ENCODE measurements around the gene RREB1. TPM values are rescaled to one million over a fixed set of nuclear protein-coding genes. Genes with fewer than 3 reads are reported as not detected.
"Not testable (repeated sequence)": the region's sequence is repeated elsewhere in the genome, so short reads cannot be mapped to it uniquely, and the experiment has no call there.

Gene RREB1
- polyA plus RNA-seq, 4 donors = 6.5 to 38.3 (median 11.5) TPM

DNA sequence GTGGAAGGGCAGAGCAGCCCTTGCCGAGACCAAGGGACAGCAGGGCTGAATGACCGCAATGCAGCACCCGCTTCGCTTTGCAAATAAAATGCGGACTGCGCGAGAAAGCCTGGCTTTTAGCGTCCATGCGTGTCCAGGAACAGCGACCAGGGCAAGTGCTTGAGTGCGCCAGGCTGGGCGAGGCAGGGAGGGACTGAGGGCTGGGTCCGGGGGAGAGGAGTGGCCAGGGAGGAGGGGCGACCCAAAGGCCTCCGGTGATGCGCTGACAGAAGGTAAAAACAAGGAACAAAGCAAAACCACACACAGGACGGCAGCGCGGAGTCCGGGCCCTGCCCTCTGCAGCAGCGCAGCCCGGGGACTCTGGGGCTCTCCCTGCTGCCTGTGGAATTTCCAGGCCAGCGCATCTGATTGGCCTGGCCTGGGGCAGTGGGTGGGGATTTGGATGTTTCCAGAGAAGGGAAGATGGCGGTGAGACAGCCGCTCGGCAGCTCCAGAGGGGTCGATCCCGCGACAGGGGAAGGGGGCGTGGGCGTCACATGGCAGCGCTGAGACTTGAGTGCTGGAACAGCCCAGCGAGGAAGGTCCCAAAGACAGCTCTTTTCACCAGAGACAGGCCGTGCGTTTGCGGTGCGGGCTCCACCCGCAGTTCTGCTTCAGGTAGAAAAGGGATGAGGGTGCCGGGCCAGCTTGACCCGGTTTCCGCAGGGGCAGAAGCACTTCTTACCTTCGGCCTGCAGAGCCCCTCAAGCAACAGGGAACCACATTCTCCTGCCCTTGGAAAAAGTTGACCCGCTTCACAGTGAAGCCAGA is 153.5 kb downstream of the RREB1 start:
- H3K9me3 ChIP-seq (ENCODE audit: control insufficient read depth in 2 of 2, insufficient read depth in 1 of 2, low read depth in 1 of 2, low read length in 1 of 2) = peaks cover 0 to 14% of the 10 kb centered on the region in 2 donors
- peak overlapping the region; percentile 4 to 82 (median 80) for H3K27ac ChIP-seq (ENCODE audit: low read depth in 1 of 3, low read length in 2 of 3)
- WGBS, 3 donors = 3 to 4% (median 4%) methylated on average over 43 of the region's 43 CpGs
- peaks cover 0 to 11% (median 0%) of the 10 kb centered on the region in 3 donors for H3K4me1 ChIP-seq (ENCODE audit: control insufficient read depth in 3 of 3, insufficient read depth in 2 of 3, low read depth in 1 of 3, low read length in 2 of 3)
- FAIRE-seq (no peak), DNase-seq (peak; percentile 92)
- no peaks in the 10 kb centered on the region for H3K36me3 ChIP-seq (ENCODE audit: control insufficient read depth in 3 of 3, insufficient read depth in 2 of 3, low read depth in 1 of 3, low read length in 3 of 3)
- no peaks in the 10 kb centered on the region for H3K27me3 ChIP-seq (ENCODE audit: control insufficient read depth in 3 of 3, insufficient read depth in 3 of 3, low read length in 3 of 3)
- peak overlapping the region; percentile 17 to 63 (median 46) for H3K4me3 ChIP-seq (ENCODE audit: low read depth in 1 of 3, low read length in 3 of 3)

DNA sequence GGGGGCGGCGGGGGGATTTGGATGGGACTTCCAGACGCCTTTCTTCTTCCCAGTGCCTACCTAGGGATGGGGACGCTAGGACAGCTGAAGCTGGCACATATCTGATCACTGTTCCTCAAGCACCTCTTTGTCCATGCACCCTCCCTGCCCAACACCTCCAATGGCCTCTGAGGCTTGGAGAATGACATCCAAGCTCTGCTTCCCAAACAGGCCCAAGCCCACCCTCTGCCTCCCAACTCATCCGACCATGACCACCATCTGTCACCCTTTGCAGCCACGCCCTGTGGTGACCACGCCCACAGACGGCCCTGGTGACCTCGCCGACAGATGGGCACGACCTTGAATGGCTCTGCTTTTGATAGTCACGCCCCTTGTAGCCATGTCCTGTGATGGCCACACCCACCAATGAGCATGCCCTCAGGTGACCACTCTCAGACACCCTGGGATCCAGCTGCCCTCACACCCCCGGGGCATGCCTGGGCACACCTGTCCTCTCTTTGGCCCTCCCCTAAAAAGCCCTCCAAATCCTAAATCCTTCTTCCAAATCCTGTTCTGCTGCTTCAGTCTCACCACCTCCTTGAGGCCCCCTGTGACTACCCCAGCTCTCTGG is 154.2 kb downstream of the RREB1 start:
- FAIRE-seq = no peak
- 26 to 53% (median 52%) methylated on average over 13 of the region's 13 CpGs for WGBS, 3 donors
- Histone ChIP-seq H3K27me3 (ENCODE audit: control insufficient read depth in 3 of 3, insufficient read depth in 3 of 3, low read length in 3 of 3) (no peaks in the 10 kb centered on the region), H3K27ac (ENCODE audit: low read depth in 1 of 3, low read length in 2 of 3) (no peak overlapping the region), H3K4me3 (ENCODE audit: low read depth in 1 of 3, low read length in 3 of 3) (peak overlapping the region in 2 of 3 donors; percentile 46 to 63), H3K4me1 (ENCODE audit: control insufficient read depth in 3 of 3, insufficient read depth in 2 of 3, low read depth in 1 of 3, low read length in 2 of 3) (peaks cover 0 to 11% (median 0%) of the 10 kb centered on the region in 3 donors), H3K36me3 (ENCODE audit: control insufficient read depth in 3 of 3, insufficient read depth in 2 of 3, low read depth in 1 of 3, low read length in 3 of 3) (no peaks in the 10 kb centered on the region), H3K9me3 (ENCODE audit: control insufficient read depth in 2 of 2, insufficient read depth in 1 of 2, low read depth in 1 of 2, low read length in 1 of 2) (peaks cover 0 to 10% of the 10 kb centered on the region in 2 donors)
- DNase-seq = peak; percentile 32 to 39

DNA sequence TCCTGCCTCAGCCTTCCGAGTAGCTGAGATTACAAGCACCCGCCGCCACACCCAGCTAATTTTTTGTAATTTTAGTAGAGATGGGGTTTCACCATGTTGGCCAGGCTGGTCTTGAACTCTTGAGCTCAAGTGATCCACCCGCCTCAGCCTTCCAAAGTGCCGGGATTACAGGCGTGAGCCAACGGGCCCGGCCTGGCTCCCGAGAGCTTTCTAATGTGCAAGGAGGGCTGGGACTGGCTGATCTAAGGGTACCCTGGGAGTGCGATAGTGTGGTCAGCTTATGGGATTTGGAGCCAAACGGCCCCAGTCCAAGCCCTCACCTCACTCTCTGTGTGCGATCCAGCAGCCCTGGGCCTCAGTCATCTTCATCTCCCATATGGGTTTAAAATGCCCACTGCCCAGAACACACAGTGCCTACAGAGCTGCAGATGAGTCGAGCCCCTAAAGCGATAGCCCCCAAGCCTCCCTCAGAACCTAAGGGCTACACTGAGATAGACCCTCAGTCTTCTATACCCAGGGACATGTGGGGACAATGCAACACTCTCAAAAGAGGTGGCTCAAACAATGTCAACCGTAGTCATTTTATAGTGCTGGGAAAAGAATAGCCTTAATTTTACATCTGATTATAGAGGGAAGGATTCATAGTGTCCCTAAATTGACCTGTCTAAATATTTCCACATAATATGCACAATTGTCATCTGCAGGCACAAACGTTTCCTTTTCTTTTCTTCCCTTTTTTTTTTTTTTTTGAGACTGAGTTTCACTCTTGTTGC is 155.2 kb downstream of the RREB1 start:
- Histone ChIP-seq H3K9me3 (ENCODE audit: control insufficient read depth in 2 of 2, insufficient read depth in 1 of 2, low read depth in 1 of 2, low read length in 1 of 2) (peaks cover 0 to 9% of the 10 kb centered on the region in 2 donors), H3K4me1 (ENCODE audit: control insufficient read depth in 3 of 3, insufficient read depth in 2 of 3, low read depth in 1 of 3, low read length in 2 of 3) (peaks cover 0 to 11% (median 0%) of the 10 kb centered on the region in 3 donors), H3K36me3 (ENCODE audit: control insufficient read depth in 3 of 3, insufficient read depth in 2 of 3, low read depth in 1 of 3, low read length in 3 of 3) (no peaks in the 10 kb centered on the region), H3K27me3 (ENCODE audit: control insufficient read depth in 3 of 3, insufficient read depth in 3 of 3, low read length in 3 of 3) (no peaks in the 10 kb centered on the region), H3K4me3 (ENCODE audit: low read depth in 1 of 3, low read length in 3 of 3) (no peak overlapping the region), H3K27ac (ENCODE audit: low read depth in 1 of 3, low read length in 2 of 3) (no peak overlapping the region)
- no peak for FAIRE-seq
- DNase-seq = no peak
- 87 to 91% (median 87%) methylated on average over 16 of the region's 16 CpGs for WGBS, 3 donors

DNA sequence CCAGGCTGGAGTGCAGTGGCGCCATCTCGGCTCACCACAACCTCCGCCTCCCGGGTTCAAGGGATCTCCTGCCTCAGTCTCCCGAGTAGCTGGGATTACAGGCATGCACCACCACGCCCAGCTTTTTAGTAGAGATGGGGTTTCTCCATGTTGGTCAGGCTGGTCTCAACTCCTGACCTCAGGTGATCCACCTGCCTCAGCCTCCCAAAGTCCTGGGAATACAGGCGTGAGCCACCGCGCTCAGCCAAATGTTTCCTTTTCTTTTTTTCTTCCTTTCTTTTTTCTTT is 155.7 kb downstream of the RREB1 start:
- not testable (repeated sequence) for H3K4me3 ChIP-seq (ENCODE audit: low read depth in 1 of 3, low read length in 3 of 3)

DNA sequence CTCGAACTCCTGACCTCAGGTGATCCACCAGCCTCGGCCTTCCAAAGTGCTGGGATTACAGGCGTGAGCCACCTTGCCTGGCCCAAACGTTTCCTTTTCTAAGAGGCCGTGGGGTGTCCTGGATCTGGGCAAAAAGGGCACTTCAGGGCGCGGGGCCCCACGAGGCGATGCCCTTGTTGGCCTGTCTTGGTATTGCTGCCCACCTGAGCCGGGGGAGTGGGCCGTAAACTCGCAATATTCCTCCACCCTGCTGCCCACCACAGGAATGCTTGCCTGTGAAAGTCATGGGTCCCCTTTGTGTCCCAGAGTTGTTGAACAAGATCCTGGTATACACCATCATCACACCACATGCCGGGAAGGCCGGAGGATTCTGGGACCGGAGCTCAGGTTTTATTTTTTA is 156.3 kb downstream of the RREB1 start:
- 92 to 93% (median 93%) methylated on average over 15 of the region's 15 CpGs for WGBS, 3 donors
- no peak for FAIRE-seq
- peaks cover 0 to 11% (median 0%) of the 10 kb centered on the region in 3 donors for H3K4me1 ChIP-seq (ENCODE audit: control insufficient read depth in 3 of 3, insufficient read depth in 2 of 3, low read depth in 1 of 3, low read length in 2 of 3)
- H3K27ac ChIP-seq (ENCODE audit: low read depth in 1 of 3, low read length in 2 of 3) = no peak overlapping the region
- H3K36me3 ChIP-seq (ENCODE audit: control insufficient read depth in 3 of 3, insufficient read depth in 2 of 3, low read depth in 1 of 3, low read length in 3 of 3) = peaks cover 0 to 4% (median 0%) of the 10 kb centered on the region in 3 donors
- H3K4me3 ChIP-seq (ENCODE audit: low read depth in 1 of 3, low read length in 3 of 3) = no peak overlapping the region
- DNase-seq = no peak
- peaks cover 0 to 9% of the 10 kb centered on the region in 2 donors for H3K9me3 ChIP-seq (ENCODE audit: control insufficient read depth in 2 of 2, insufficient read depth in 1 of 2, low read depth in 1 of 2, low read length in 1 of 2)
- no peaks in the 10 kb centered on the region for H3K27me3 ChIP-seq (ENCODE audit: control insufficient read depth in 3 of 3, insufficient read depth in 3 of 3, low read length in 3 of 3)

More for the DNA sequence above, 155.7 kb downstream of the RREB1 start:
- H3K27me3 ChIP-seq (ENCODE audit: control insufficient read depth in 3 of 3, insufficient read depth in 3 of 3, low read length in 3 of 3); DNase-seq; H3K36me3 ChIP-seq (ENCODE audit: control insufficient read depth in 3 of 3, insufficient read depth in 2 of 3, low read depth in 1 of 3, low read length in 3 of 3); H3K9me3 ChIP-seq (ENCODE audit: control insufficient read depth in 2 of 2, insufficient read depth in 1 of 2, low read depth in 1 of 2, low read length in 1 of 2); FAIRE-seq; H3K27ac ChIP-seq (ENCODE audit: low read depth in 1 of 3, low read length in 2 of 3): not testable (repeated sequence)
- H3K4me1 ChIP-seq (ENCODE audit: control insufficient read depth in 3 of 3, insufficient read depth in 2 of 3, low read depth in 1 of 3, low read length in 2 of 3) = peaks cover 0 to 11% (median 0%) of the 10 kb centered on the region in 3 donors
- 89 to 96% (median 96%) methylated on average over 9 of the region's 9 CpGs for WGBS, 3 donors

DNA sequence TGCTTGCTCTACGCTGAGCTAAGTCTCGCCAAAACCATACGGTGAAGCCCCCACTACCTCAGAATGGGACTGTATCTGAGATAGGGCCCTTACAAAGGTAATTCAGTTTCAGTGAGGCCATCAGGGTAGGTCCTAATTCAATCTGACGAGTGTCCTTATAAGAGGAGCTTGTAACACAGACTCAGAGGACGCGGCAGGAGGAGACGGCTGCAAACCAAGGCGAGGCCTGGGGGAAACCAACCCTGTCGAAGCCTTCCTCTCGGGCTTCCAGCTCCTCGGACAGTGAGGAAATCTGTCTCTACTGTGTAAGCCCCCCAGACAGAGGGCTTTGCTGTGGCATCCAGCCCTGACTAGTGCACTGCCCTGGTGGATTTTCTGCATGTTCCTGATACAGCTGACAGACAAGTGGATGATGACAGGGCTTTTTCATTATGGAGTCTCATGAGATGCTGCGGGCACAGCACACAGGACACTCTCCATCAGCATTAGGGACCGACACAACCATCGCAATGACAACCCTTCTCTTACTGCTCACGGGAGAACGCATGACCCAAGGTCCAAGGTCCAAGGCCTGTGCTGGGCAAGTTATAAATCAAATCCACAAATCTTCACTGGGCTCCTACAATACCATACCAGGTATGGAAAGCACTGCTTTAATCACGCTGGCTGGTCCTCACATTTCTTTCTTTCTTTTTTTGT is 157.1 kb downstream of the RREB1 start:
- Histone ChIP-seq H3K27ac (ENCODE audit: low read depth in 1 of 3, low read length in 2 of 3) (no peak overlapping the region), H3K36me3 (ENCODE audit: control insufficient read depth in 3 of 3, insufficient read depth in 2 of 3, low read depth in 1 of 3, low read length in 3 of 3) (peaks cover 0 to 4% (median 0%) of the 10 kb centered on the region in 3 donors), H3K4me1 (ENCODE audit: control insufficient read depth in 3 of 3, insufficient read depth in 2 of 3, low read depth in 1 of 3, low read length in 2 of 3) (peaks cover 0 to 11% (median 0%) of the 10 kb centered on the region in 3 donors), H3K27me3 (ENCODE audit: control insufficient read depth in 3 of 3, insufficient read depth in 3 of 3, low read length in 3 of 3) (no peaks in the 10 kb centered on the region), H3K9me3 (ENCODE audit: control insufficient read depth in 2 of 2, insufficient read depth in 1 of 2, low read depth in 1 of 2, low read length in 1 of 2) (peaks cover 0 to 9% of the 10 kb centered on the region in 2 donors), H3K4me3 (ENCODE audit: low read depth in 1 of 3, low read length in 3 of 3) (no peak overlapping the region)
- FAIRE-seq (no peak), DNase-seq (peak; percentile 41 to 61)
- 70 to 84% (median 80%) methylated on average over 17 of the region's 17 CpGs for WGBS, 3 donors

DNA sequence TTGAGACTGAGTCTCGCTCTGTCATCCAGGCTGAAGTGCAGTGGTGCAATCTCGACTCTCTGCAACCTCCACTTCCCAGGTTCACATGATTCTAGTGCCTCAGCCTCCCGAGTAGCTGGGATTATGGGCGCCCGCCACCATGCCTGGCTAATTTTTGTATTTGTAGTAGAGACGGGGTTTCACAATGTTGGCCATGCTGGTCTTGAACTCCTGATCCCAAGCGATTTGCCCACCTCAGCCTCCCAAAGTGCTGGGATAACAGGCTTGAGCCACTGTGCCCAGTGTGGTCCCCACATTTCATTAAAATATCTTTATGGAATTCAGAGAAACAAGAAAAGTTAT is 157.6 kb downstream of the RREB1 start:
- not testable (repeated sequence) for H3K27me3 ChIP-seq (ENCODE audit: control insufficient read depth in 3 of 3, insufficient read depth in 3 of 3, low read length in 3 of 3); DNase-seq; FAIRE-seq; H3K27ac ChIP-seq (ENCODE audit: low read depth in 1 of 3, low read length in 2 of 3); H3K4me3 ChIP-seq (ENCODE audit: low read depth in 1 of 3, low read length in 3 of 3); H3K9me3 ChIP-seq (ENCODE audit: control insufficient read depth in 2 of 2, insufficient read depth in 1 of 2, low read depth in 1 of 2, low read length in 1 of 2); H3K36me3 ChIP-seq (ENCODE audit: control insufficient read depth in 3 of 3, insufficient read depth in 2 of 3, low read depth in 1 of 3, low read length in 3 of 3)
- H3K4me1 ChIP-seq (ENCODE audit: control insufficient read depth in 3 of 3, insufficient read depth in 2 of 3, low read depth in 1 of 3, low read length in 2 of 3) = peaks cover 0 to 11% (median 0%) of the 10 kb centered on the region in 3 donors
- WGBS, 3 donors = 82 to 92% (median 92%) methylated on average over 7 of the region's 7 CpGs

DNA sequence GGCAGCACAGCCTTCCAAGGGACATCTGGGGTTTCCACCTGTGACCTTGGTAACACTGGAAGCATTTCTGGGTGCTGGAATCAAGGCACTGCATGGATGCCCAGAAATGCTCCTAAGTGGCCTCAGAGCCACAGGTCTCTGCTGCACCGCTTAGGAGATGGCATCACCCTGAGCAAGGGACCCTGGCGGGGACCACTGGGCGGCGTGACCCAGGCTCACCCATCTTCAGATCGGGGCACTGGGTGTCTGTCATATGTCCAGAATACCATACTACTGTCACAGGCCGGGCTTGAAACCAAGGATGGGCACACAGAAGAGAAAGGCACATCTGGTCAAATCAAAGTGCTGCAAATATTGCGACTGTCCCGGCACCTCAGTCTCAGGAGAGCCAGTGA is 159.3 kb downstream of the RREB1 start:
- DNase-seq (no peak), FAIRE-seq (no peak)
- 94 to 97% (median 95%) methylated on average over 8 of the region's 8 CpGs for WGBS, 3 donors
- Histone ChIP-seq H3K36me3 (ENCODE audit: control insufficient read depth in 3 of 3, insufficient read depth in 2 of 3, low read depth in 1 of 3, low read length in 3 of 3) (peaks cover 0 to 4% (median 0%) of the 10 kb centered on the region in 3 donors), H3K4me1 (ENCODE audit: control insufficient read depth in 3 of 3, insufficient read depth in 2 of 3, low read depth in 1 of 3, low read length in 2 of 3) (peaks cover 0 to 5% (median 0%) of the 10 kb centered on the region in 3 donors), H3K9me3 (ENCODE audit: control insufficient read depth in 2 of 2, insufficient read depth in 1 of 2, low read depth in 1 of 2, low read length in 1 of 2) (peaks cover 0 to 9% of the 10 kb centered on the region in 2 donors), H3K27me3 (ENCODE audit: control insufficient read depth in 3 of 3, insufficient read depth in 3 of 3, low read length in 3 of 3) (no peaks in the 10 kb centered on the region), H3K27ac (ENCODE audit: low read depth in 1 of 3, low read length in 2 of 3) (no peak overlapping the region), H3K4me3 (ENCODE audit: low read depth in 1 of 3, low read length in 3 of 3) (no peak overlapping the region)

All from small intestine (tissue), 7 donors.